GM19240 (cell line): ENCODE measurements around the gene ARHGAP22.

Experiments used
- DNase-seq: peaks from one replicate; pipeline ENCODE4 v3.0.0; 2011; ENCODE audit warnings: low spot score; ENCODE audit not compliant: insufficient read length

ARHGAP22 gene

DNA sequence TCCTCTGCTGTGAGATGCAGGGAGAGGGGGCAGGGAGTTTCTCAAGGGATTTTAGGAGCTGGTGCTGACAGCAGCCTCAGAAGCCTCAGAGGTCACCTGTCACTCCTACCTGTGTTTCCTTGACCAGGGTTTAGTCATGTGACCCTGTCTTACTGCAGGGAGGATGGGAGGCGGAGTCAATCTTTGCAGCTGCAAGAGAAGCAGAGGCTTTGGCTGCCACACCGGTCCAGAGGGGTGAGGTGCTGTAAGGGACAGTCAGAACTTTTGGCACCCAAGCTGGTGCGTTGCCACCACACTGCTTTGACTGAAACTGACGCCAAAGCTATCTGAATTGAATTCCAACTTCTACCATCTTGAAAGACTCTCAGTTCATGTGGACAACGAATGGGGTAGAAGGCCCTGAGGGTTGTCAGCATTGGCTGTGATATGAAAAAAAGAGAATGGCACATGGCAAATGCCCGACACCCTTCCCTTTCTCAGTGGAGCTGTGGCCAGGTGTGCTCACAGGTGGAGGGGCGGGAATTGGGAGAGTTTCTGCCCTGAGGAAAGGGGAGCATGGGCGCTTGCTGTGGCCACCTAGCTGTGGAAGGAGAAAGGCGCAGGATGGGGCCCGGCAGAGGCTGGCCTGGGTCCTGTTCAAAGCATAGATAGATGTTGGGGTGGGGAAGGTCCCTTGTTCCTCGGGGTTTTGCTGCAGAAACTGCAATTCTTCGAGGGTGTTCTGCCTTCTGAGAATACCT lies 69.3 kb downstream of the ARHGAP22 start:
- no peak for DNase-seq

DNA sequence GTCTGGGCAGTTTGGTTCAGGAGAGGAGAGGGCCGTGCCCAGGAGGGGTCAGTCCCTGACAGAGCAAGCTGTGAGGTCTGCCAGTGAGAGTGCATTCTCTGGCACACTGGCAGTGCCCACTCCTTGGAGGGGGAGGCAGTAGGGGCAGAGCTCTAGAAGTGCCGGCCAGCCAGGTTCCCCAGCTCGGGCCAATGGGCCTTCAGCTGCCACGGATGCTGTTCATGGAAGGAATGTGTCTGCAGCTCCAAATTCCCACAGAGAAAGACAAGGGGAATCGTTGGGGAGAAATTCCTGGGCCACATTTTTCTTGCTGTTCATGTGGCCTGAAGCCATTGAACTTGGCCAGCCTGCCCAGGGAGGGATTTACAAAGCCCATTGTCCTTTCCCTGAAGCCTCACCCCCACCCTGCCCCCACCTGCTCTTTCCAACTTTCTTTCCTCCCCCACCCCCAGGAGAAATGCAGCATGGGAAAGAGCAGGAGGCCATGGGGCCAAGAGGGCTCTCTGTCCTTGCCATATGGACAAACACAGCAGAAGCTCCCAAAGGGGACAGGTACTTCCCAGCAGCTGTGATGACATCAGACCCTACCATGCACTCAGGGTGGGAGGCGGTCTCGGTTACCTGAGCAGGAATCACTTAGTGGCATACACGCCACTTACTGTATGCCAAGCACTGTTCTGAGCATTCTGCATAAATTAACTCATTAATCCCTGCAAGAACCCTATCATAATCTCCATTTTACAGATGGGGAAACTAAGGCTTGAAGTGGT lies 70.7 kb downstream of the ARHGAP22 start:
- DNase-seq, result no peak

DNA sequence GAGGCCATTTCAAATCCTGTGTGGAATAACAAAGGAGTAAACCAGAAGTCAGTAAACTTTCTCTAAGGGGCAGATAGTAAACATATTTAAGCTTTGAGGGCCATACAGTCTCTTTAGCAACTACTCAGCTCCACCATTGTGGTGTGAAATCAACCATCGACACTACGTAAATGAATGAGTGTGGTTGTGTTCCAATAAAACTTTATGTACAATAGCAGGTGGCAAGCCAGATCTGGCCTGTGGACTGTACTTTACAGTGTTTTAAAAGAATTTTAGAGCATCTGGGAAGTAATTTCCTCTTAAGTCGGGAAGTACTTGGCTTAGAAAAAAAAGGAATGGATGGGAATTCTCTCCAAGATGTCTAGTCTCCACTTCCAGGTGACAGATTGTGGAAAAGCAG lies 71.3 kb downstream of the ARHGAP22 start:
- DNase-seq, result no peak

DNA sequence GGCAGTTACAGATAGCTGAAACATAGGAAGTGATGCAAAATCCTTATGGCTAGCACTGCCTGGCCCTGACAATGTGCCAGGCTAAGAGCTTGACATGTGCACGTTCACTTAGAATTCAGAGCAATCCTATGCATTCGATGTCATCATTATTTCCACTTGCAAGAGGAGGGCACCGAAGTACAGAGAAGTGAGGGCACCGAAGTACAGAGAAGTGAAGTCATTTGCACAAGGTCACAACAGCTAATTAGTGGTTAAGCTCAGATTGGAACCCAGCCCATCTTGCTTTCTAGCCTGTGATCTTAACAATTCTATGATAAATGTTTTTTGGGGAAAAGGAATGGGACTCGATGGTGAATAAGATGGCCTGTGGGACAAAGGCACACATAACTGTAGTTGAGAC lies 73.4 kb downstream of the ARHGAP22 start:
- no peak for DNase-seq

DNA sequence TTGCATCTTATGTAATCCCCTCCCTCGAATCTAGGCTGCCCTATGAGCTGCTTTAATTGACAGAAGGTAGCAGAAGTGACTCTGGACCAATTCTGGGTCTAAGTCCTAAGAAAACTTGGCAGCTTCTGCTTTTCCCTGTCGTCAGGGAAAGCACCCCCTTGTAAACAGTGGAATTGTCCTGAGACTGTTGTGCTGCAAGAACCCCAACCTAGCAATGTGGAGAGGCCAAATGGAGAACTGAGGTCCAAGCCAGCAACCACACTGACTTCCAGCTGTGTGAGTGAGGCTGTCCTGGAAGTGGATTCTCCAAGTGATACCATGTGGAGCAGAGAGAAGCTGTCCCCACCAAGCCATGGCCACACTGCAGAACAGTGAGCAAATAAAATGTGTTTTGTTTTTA lies 75.5 kb downstream of the ARHGAP22 start:
- no peak for DNase-seq

DNA sequence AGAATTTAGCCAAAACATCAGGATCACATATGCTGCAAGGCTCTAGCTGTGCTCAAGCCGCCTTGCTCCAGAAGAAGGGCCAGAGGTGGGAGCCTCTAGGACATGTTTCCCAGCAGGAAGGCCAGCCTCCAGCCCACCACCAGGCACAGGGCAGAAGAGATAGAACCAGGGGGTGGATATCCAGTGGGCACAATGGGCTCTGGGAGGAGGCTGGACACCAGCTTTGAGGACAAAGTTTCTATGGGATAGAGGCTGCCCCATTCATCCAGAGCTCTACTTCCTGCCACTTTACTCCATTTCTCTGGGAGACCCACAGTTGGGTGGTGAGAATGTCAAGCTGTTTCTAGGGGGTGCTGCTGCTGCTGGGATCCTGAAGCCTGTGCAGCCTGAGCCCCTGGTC lies 77.1 kb downstream of the ARHGAP22 start:
- DNase-seq, result no peak

DNA sequence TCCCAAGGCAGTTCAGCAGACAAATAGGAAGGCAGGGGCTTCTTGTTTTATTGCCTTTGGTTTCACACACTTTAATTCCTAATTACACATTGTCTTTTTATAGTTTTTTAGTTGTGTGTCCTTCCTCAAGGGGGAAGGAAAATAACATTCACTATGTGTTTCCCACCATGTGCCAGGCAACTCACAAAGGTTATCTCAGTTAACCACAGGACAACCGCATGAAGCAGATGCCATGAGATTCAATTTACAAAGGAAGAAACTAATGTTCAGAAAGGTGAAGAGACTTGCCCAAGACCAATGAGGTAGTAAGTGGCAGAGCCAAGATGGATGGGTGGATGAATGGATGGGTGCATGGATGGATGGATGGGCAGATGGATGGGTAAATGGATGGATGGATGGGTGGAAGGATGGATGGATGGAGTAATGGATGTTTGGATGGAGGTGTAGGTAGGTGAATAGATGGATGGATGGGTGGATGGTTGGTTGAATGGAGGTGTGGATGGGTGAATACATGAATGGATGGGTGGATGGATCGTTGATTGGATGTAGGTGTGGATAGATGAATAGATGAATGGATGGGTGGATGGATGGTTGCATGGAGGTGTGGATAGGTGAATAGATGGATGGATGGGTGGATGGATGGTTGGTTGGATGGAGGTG lies 77.9 kb downstream of the ARHGAP22 start:
- DNase-seq, result no peak

DNA sequence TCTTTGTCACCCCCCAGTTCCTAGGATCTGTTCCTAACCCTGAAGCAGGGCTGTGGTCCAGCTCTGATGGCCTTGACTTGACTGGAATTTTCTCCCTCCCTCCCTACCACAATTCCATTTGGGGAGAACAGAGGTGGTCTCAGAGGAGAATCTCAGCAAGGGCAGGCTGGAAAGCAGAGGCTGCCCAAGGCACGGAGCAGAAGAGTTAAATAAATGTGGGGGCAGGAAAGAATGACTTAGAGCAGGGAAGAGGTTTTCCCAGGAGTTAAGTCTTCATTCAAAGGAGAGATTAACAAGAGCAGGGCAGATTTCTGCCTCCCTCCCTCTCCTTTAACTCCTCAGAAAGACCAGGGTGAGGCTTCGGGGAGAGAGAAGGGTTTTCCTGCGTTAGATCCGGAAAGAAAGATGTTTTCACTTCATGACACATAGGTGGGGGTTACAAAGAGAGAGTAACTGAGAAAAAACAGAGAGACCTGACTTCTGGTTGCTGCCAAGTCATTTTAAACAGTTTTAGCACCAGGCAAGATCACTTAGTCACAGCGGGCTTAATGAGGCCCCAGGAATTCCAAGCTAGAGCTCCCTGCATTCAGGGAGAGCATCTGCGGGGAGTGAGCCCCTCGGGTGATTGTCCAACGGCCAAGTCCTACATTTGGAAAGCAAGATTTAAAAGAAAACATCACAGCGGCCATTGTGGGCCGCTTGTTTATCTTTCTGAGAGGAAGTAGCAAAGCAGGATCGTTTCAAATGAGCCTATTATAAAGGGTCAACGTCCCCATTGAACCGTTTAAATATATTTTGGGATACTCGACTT lies 78.7 kb downstream of the ARHGAP22 start:
- DNase-seq, result no peak

DNA sequence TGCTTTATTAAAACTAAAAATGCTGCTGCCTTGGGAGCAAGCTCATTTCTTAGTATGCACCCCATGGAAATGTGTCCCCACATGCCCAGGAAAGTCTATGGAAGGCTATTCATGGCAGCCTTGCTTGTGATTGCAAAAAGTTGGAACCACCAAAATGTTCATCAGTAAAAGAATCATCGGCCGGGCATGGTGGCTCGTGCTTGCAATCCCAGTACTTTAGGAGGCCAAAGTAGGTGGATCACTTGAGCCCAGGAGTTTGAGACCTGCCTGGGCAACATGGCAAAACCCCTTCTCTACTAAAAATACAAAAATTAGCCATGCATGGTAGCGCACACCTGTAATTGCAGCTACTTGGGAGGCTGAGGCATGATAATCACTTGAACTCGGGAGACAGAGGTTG lies 79.8 kb downstream of the ARHGAP22 start:
- DNase-seq, result no peak

DNA sequence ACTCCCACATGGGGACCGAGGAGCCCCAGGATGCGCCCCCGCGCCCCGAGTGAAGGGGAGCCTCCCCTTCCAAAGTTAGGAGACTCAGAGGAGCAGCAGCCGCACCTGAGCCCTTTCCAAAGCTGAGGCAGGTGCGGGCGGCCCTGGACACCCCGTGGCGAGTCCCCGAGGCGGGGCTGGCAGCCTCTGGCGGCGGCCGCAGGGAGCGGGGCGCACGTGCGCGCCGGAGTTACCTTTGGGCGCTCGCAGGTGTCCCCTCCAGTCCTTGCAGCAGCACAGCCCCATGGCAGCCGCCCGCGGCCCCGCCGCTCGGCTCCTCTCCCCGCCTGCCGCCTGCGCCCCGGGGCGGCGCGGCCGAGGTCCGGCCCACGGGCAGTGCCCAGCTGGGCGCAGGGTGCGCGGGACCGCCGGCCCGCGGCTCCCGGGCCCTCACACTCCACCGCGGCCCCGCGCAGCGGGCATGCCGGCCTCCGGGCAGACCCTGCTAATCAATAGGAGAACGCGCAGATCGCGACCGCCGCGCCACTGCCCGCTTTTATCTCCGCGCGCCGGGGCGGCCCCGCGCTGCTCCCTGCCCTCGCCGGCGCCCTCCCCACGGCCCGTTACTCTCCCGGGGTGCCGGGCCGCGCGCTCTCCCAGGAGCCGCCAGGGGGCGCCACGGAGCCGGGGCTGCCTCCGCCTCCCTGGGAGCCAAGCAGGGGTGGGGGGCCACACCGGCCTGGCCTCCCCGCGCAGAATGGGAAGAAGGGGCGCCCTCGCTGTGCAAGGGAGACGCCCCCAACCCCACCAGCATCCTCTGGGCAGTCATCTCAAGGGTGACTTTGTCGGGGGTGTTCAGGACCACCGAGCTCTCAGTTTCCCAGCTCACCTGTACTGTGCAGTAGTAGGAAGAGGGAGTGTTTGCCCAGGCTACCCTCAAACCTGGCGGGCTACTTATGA lies 80.8 kb downstream of the ARHGAP22 start:
- DNase-seq, result no peak

DNA sequence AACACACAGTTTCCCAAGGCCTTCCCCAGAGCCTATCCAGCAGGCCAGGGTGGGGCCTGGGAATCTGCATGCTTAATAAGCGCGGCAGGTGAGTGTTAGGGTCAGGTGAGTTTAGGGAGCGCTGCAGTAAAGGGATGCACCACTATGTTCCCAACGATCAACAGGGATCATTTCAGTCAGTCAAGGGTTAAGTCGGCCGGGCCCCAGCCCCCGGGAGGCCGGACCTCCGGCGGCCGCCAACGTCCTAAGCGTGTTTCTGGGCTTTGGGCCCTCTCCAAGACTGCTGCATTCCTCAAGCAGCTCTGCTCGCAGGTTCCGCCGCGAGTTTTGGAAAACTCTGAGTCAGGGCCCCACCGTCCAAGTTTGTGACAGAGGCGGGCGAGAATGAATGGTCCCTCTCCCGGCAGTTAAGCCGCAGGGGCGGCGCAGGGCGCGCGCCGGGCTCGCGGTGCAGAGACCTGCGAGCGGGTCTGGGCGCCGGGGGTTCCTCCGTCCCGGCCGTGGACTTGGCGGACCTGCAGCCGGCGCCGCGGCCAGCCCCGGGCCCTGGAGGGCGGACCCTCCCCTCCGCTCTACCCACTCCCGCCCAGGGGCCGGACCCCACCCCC lies 81.6 kb downstream of the ARHGAP22 start:
- DNase-seq, result no peak

DNA sequence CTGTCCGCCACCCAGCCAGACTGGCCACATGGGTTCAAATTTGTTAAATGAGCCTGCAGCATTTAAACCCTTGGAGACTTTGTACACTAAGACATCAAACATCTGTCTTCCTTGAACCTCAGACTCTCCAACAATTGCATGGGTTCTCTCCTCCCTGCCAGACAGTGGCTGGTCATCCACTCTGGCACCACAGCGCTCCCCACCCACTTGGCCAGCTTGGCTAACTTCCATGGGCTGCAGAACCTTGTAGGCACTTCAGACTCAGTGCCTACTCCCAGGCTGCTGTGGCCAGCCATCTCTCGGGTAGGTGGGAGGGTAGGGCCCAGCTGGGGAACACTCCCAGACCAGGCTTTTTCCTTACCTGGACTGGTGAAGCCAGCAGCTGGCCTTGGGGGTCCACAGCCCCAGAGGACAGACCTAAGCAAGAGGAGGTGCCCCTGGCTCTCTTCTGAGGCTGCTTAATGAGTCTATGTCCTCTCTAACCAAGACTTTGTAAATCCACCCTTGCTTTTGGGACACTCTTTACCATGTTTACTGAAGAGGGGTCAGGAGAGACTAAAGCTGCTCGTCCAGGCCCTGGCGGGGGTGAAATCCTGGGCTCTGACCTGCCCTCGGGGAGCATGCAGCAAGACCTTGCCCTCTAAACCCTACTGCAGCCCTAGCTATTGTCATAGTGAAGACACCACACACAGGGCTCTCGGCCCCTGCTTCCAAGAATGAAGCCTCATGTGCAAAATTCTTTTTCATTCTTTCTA lies 82.7 kb downstream of the ARHGAP22 start:
- DNase-seq, result no peak

DNA sequence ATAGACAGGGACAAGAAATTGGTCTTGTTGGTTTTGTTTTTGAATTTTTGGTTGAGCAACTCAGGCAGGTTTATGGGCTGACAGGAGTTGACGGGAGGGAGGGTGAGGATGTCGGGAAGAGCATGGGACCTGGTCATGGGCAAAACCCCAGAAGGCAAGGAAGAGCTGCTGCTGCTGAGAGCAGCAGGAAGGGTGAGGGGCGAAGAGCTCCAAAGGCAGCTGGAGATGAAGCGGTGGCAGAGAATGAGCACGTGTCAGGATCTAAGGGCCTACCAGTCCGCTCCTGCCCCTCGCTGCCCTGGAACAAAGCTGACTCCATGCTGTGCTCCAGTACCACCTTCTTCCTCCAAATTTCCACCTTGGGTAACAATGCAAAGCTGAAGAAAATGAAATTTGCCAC lies 84.3 kb downstream of the ARHGAP22 start:
- DNase-seq, result no peak

DNA sequence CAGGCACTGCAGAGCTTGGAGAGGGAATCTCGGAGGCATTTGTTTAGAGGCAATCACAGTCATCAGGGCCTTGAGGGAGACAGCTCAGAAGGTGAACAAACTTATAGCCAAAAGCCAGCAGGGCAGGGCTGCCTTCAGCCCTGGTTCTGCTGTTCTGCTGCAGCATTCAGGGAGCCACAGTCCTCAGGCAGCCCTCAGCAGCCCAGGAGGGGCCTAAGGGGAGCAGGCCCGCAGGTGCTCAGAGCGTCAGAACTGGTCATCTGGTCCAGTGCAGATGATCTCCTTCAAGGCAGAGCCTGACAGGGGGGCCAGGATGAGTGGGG lies 84.7 kb downstream of the ARHGAP22 start:
- DNase-seq, result no peak

DNA sequence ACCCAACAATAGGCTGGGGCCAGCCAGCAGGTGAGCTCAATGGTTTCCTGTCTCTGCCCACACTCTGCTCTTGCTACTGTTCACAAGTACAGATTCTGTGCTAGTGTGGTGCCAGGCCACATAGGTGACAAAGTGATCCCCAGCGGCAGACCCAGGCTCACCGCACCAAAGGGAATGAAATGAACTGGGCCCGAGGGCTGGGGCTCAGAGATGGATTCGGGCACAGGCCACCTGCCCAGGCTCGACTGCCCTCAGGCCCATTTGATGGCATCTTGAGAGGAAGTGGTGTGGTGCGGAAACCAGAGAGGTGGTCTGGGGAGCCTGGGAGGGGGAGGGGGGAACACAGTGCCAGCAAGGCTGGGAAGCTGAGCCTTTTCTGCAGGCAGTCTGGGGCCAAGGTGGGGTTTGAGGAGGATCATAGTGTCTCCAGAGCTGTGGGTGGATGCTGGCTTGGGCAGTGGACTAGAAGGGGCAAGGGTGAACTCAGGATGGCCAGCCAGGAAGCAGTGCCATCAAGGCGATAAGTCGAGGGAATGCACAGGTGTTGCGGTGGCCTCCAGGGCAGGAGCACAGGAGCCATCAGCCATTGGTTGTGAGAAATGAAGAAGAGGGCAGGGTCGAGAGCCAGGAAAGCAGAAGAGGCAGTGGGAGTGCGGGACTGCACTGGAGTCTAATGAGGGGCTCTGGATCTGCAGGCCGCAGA lies 85.2 kb downstream of the ARHGAP22 start:
- DNase-seq, result no peak

DNA sequence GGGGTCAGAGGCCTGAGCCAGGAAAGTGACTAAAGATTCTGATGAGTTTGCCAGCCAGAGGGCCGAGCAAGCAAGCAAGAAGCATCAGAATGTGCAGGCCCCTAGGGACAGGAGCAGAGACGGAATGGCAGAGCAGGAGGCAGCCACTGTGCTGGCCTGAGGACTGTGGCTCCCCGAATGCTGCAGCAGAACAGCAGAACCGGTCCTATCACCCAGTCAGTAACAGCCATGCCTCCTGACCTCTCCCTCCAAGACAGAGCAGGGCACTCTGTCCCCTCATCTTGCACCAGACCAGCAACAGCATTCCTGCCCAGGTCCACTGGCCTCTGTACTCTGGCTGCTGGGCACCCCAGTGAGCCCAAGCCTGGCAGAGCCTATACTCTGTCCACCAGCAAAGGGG lies 85.9 kb downstream of the ARHGAP22 start:
- DNase-seq, result no peak

DNA sequence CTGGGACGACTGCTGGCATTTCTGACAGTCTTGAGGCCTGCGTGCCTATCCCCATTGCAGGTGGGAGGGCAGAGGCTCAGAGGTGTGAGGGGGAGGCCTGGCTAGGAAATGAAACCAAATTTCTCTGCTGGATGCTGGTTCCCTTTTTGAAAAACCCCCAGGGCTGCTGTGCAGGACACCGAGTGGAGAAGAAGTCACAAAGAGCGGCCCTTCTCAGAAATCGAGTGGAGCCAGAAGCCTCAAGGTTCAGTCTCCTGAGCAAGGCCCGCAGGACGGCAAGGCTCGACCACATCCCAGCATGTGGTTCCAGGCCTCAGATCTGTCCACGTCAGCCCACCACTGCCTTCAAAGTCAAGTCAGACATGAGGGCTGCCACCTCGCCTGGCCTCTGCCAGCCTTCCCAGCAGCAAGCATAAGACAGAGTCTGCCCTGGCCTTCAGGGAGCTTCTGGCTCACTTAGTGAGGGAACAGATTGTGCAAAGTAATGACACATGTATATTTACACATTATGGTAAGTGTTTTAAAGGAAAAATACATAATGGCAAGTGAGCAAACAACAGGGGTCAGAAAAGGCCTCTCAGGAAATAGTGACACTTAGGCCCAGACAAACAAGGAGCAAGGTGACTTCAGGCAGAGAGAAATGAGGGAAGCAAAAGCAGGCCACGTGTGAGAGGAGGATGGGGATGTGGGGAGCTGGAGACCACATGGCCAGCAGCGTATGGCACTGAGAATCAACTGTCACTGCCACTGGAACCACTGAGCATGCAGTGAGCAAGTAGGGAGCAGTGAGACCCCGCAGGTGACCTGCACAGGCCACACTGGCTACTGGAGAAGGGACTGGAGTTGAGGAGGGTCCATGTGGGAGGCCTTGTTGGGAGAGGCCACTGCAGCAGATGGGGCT lies 86.7 kb downstream of the ARHGAP22 start:
- DNase-seq, result no peak

DNA sequence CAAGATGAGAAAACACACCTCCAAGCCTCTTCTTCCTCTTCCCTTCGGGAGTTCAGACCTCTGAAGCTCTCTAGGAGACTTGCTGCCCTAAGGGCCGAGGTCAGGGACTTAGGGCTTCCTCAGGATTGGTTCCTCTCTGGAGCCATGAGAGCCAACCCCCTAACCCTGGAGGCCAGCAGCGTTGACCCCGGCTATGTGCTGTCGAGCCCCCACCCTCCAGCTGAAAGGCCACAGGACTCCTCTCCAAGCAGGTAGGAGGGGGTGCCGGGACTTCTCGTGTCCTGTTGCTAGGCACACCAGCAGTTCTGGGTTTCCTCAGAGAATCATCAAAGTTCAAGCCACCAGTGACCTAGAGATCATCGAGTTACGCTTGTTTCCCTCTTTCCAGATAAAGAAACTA lies 87.4 kb downstream of the ARHGAP22 start:
- DNase-seq, result no peak
